Stimulated activated effector memory CD8-positive, alpha-beta T cell treated with anti-CD3 and anti-CD28 coated beads, Interleukin-12 subunit alpha, Interleukin-12 subunit beta, amount 100 ng/mL, for 72 hours (primary cell): ENCODE data around the gene LPGAT1.

Experiments used
- ATAC-seq: fragments of 150-1000 bp; cut with Tn5 transposase; 2 replicates; pipeline ENCODE4 v1.10.0; 2021
- DNase-seq, 2 donors: peaks; one replicate each; pipeline ENCODE4 v3.0.0; 2021 to 2022; ENCODE audit warnings: low spot score in 2 of 2
- H3K27ac Mint-ChIP-seq: one replicate; pipeline ENCODE4 v1.8.0; 2022; ENCODE audit warnings: mild to moderate bottlenecking, mixed read lengths
- H3K36me3 Mint-ChIP-seq: one replicate; pipeline ENCODE4 v1.8.0; 2022; ENCODE audit warnings: mild to moderate bottlenecking, mixed read lengths
- H3K4me1 Mint-ChIP-seq: one replicate; pipeline ENCODE4 v1.8.0; 2022; ENCODE audit warnings: mixed read lengths
- H3K4me3 Mint-ChIP-seq: one replicate; pipeline ENCODE4 v1.8.0; 2022; ENCODE audit warnings: mild to moderate bottlenecking, mixed read lengths
- H3K9me3 Mint-ChIP-seq: one replicate; pipeline ENCODE4 v1.8.0; 2022; ENCODE audit warnings: mixed read lengths

LPGAT1 gene

DNA sequence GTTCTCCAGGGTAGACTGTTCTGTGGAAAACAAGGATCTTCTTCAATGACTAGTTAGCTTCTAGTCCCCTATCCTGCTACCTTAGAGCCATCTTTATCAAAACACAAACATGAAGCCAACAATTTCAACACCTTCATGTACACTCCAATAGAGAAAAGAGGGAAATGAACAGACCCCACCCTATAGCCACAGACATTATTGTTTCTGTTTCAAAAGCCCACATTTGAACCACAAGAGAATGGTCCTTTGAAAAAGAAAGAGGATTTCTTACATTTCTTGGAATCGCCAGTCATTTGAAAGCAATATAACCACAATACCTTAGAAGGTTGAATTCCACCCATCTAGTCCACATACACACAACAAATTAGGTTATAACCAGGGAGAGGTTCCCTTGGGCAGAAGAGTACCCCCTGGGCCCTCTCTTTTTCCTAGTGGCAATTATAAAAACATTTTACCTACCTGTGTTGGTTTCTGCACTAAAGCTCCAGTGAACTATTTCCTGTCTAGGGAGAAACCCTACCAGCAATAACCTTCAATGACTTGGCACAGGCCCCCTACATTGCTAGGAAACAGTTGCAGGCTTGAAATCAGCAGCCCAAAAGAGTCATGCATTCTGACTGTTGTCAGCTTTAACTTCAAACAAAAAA is 2.7 kb upstream of the LPGAT1 start:
- peak overlapping the region; percentile 11 for H3K27ac Mint-ChIP-seq
- peak overlapping the region; percentile 10 for H3K4me3 Mint-ChIP-seq
- no peaks in the 10 kb centered on the region for H3K9me3 Mint-ChIP-seq
- DNase-seq = peak in 1 of 2 donors; percentile 52
- H3K36me3 Mint-ChIP-seq = peaks cover 13% of the 10 kb centered on the region
- peak; percentile 57 for ATAC-seq
- peaks cover 35% of the 10 kb centered on the region for H3K4me1 Mint-ChIP-seq

- Mint-ChIP-seq H3K4me3 (peak overlapping the region; percentile 10), H3K36me3 (peaks cover 13% of the 10 kb centered on the region), H3K4me1 (peaks cover 38% of the 10 kb centered on the region), H3K9me3 (no peaks in the 10 kb centered on the region), H3K27ac (no peak overlapping the region)
- no peak for ATAC-seq
- DNase-seq = no peak
Measured at GRCh38 chr1:211832661-211833060, 2.1 kb upstream of the LPGAT1 start.

GRCh38 chr1:211831558-211832323 is 1.2 kb upstream of the LPGAT1 start:
- H3K27ac Mint-ChIP-seq = peak overlapping the region; percentile 93
- H3K36me3 Mint-ChIP-seq = peaks cover 13% of the 10 kb centered on the region
- peak overlapping the region; percentile 89 for H3K4me3 Mint-ChIP-seq
- peaks cover 43% of the 10 kb centered on the region for H3K4me1 Mint-ChIP-seq
- DNase-seq (no peak), ATAC-seq (no peak)
- no peaks in the 10 kb centered on the region for H3K9me3 Mint-ChIP-seq

DNA sequence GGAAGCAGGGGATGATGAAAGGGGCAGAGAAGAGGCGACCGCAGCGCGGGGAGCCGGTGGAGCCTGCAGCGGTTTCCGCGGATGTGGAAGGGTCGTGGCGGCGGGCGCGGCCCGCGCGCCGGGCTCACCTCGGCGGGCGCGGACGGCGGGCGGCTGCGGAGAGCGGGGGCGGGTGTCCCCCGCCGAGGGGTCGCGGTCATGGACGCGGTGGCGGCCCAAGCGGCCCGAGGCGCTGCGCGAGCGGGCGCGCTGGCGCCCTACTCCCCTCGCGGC is 572 bp downstream of the LPGAT1 start:
- peak overlapping the region; percentile 98 for H3K27ac Mint-ChIP-seq
- ATAC-seq (peak; percentile 2), DNase-seq (no peak)
- peak overlapping the region; percentile 89 for H3K4me3 Mint-ChIP-seq
- H3K4me1 Mint-ChIP-seq = peaks cover 43% of the 10 kb centered on the region
- no peaks in the 10 kb centered on the region for H3K9me3 Mint-ChIP-seq
- peaks cover 13% of the 10 kb centered on the region for H3K36me3 Mint-ChIP-seq

GRCh38 chr1:211829343-211830054 is 1.1 kb downstream of the LPGAT1 start:
- DNase-seq (no peak), ATAC-seq (no peak)
- H3K4me3 Mint-ChIP-seq = peak overlapping the region; percentile 89
- H3K36me3 Mint-ChIP-seq = peaks cover 18% of the 10 kb centered on the region
- H3K9me3 Mint-ChIP-seq = no peaks in the 10 kb centered on the region
- peaks cover 42% of the 10 kb centered on the region for H3K4me1 Mint-ChIP-seq
- H3K27ac Mint-ChIP-seq = peak overlapping the region; percentile 98

- Mint-ChIP-seq H3K4me3 (peak overlapping the region; percentile 89), H3K9me3 (no peaks in the 10 kb centered on the region), H3K36me3 (peaks cover 18% of the 10 kb centered on the region), H3K4me1 (peaks cover 36% of the 10 kb centered on the region), H3K27ac (peak overlapping the region; percentile 98)
- ATAC-seq (no peak), DNase-seq (no peak)
Measured at GRCh38 chr1:211828584-211829342, 1.8 kb downstream of the LPGAT1 start.

DNA sequence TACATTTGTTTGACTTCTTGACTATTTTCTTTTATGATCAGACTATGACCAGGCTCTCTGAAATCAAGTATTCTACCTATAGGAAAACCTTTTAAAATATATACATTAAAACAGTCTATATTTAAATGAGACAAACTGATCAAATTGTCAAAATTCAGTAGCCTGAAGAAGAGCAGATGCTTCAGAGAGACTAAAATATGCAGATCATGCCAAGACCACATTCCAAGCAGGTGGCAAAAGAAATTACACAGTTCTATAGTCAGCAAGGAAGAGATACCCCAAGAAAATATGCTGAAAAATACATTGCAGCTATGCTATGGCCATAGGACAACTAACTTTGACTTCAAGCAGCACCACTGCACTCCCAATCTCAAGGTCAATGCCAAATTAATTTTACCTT is 3.5 kb downstream of the LPGAT1 start:
- ATAC-seq (no peak), DNase-seq (no peak)
- peaks cover 22% of the 10 kb centered on the region for H3K4me1 Mint-ChIP-seq
- H3K36me3 Mint-ChIP-seq = peaks cover 18% of the 10 kb centered on the region
- H3K27ac Mint-ChIP-seq = no peak overlapping the region
- H3K9me3 Mint-ChIP-seq = no peaks in the 10 kb centered on the region
- H3K4me3 Mint-ChIP-seq = no peak overlapping the region

DNA sequence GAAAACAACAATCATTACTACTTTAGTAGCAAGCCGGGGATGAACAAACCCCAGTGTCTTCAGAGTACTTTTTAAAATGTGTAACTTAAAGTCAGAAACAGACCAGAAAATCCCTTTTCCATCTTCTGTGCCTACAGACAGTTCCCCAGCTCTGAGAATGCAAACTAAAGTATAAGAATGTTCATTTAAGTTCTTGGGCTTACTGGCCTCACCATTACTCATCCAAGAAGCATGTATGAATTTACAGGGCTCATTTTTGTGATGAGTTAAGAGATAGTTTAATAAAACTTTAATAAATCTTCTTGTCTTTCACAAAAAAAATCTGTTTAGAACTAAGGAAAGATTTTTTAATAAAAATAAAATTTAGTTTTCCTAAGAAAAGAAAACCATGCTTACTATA is 4.6 kb downstream of the LPGAT1 start:
- ATAC-seq = no peak
- no peak for DNase-seq
- Mint-ChIP-seq H3K4me1 (peaks cover 22% of the 10 kb centered on the region), H3K4me3 (no peak overlapping the region), H3K36me3 (peaks cover 28% of the 10 kb centered on the region), H3K27ac (no peak overlapping the region), H3K9me3 (no peaks in the 10 kb centered on the region)

GRCh38 chr1:211822677-211823407 is 7.7 kb downstream of the LPGAT1 start:
- no peak for ATAC-seq
- Mint-ChIP-seq H3K27ac (peak overlapping the region; percentile 58), H3K36me3 (peaks cover 36% of the 10 kb centered on the region), H3K9me3 (no peaks in the 10 kb centered on the region), H3K4me3 (no peak overlapping the region), H3K4me1 (peaks cover 7% of the 10 kb centered on the region)
- DNase-seq = no peak

GRCh38 chr1:211816586-211816985 is 14.0 kb downstream of the LPGAT1 start:
- DNase-seq = no peak
- Mint-ChIP-seq H3K4me3 (no peak overlapping the region), H3K9me3 (no peaks in the 10 kb centered on the region), H3K27ac (no peak overlapping the region), H3K4me1 (no peaks in the 10 kb centered on the region), H3K36me3 (peaks cover 27% of the 10 kb centered on the region)
- ATAC-seq = no peak

DNA sequence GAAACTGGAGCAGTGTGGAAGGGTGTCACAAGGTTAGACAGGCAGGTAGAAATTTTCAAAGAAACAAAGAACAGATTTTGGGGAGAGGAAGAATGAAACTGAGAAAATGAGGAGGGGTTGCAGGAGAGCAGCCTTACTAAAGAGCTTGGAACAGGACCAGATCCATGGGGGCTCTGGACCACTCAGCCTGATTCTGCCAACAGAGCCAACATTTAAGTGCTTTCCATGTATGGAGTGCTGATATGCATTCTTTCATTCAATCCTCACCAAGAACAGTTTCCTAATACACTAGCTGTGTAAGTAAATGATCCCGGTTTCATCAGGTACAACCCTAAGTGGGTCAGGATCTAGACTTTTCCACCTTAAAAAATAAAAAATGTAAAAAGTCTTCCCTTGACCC is 16.2 kb downstream of the LPGAT1 start:
- H3K9me3 Mint-ChIP-seq = no peaks in the 10 kb centered on the region
- no peak for ATAC-seq

DNA sequence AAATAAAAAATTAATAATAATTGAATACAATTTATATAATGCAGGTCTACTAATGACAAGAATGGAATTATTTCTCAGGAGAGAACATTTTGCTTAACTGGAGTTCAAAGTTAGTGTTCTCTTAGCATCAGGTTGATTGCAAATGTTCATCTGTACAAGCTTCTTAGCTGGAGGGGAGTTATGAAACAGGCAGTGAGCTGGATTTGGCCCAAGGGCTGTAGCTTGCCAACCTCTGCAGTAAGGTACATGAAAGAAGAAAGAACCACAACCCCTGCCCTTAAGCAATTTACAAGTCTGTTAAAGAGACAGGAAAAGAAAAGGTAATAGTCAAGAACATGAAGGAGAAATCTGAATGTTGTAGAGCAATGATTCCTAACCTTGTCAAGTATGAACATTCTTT is 17.0 kb downstream of the LPGAT1 start:
- no peak overlapping the region for H3K4me3 Mint-ChIP-seq
- H3K4me1 Mint-ChIP-seq = no peaks in the 10 kb centered on the region
- no peak for DNase-seq
- no peaks in the 10 kb centered on the region for H3K9me3 Mint-ChIP-seq
- H3K27ac Mint-ChIP-seq = no peak overlapping the region
- H3K36me3 Mint-ChIP-seq = peaks cover 9% of the 10 kb centered on the region
- ATAC-seq = no peak

More for the DNA sequence above, 16.2 kb downstream of the LPGAT1 start:
- DNase-seq = no peak
- no peaks in the 10 kb centered on the region for H3K4me1 Mint-ChIP-seq
- no peak overlapping the region for H3K27ac Mint-ChIP-seq
- H3K36me3 Mint-ChIP-seq = peaks cover 16% of the 10 kb centered on the region
- no peak overlapping the region for H3K4me3 Mint-ChIP-seq

DNA sequence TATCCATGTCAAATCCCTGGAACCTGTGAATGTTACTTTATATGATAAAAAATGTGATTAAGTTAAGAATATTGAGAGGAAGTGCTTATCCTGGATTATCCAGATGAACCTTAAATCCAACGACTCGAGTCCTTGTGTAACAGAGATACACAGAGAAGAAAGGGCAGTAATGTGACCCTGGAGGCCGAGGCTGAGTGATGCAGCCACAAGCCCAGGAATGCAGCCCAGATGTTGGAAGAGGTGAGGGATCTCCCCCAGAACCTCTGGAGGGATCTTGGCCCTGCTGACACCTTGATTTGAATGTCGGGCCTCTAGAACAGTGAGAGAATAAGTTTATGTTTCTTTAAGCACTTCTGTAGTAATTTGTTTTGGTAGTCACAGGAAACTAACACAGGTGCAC is 18.0 kb downstream of the LPGAT1 start:
- no peaks in the 10 kb centered on the region for H3K9me3 Mint-ChIP-seq

GRCh38 chr1:211811848-211812247 is 18.7 kb downstream of the LPGAT1 start:
- Mint-ChIP-seq H3K27ac (no peak overlapping the region), H3K9me3 (no peaks in the 10 kb centered on the region), H3K4me1 (no peaks in the 10 kb centered on the region), H3K36me3 (peaks cover 23% of the 10 kb centered on the region), H3K4me3 (no peak overlapping the region)
- ATAC-seq = no peak
- no peak for DNase-seq

More for the DNA sequence above, 18.0 kb downstream of the LPGAT1 start:
- ATAC-seq = no peak
- Mint-ChIP-seq H3K27ac (no peak overlapping the region), H3K36me3 (peaks cover 15% of the 10 kb centered on the region), H3K4me1 (no peaks in the 10 kb centered on the region), H3K4me3 (no peak overlapping the region)
- DNase-seq = no peak

DNA sequence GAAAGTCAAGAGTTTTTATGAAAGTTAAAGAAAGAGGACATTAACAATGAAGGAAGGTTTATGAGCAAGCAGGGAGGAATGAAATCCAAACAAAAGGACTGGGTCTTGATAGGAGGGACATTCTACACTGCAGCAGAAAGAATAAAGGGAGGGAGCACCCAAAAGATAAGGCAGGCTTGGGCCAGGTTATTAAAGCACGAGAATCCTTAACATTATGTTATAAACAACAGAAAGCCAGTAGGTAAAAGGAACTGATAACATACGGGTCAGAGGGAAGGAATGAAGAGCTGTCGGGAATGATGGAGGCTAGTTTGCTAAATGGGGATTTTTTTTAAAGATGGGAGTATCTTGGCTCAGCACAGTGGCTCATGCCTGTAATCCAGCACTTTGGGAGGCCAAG is 19.4 kb downstream of the LPGAT1 start:
- H3K36me3 Mint-ChIP-seq = peaks cover 28% of the 10 kb centered on the region
- no peak overlapping the region for H3K4me3 Mint-ChIP-seq
- H3K9me3 Mint-ChIP-seq = no peaks in the 10 kb centered on the region
- no peak for ATAC-seq
- no peak for DNase-seq
- H3K27ac Mint-ChIP-seq = no peak overlapping the region
- H3K4me1 Mint-ChIP-seq = no peaks in the 10 kb centered on the region
